GM12891 (cell line): ENCODE measurements around the gene ACVR2A.

Experiments used
- PAX5 ChIP-seq: IDR thresholded peaks from 2 replicates; pipeline ENCODE4 v1.6.1; 2011; ENCODE audit warnings: low read length, moderate library complexity, mild to moderate bottlenecking; ENCODE audit not compliant: insufficient read depth, severe bottlenecking
- POLR2A ChIP-seq: IDR thresholded peaks from 2 replicates; pipeline ENCODE4 v1.6.1; 2011; ENCODE audit warnings: low read depth, low read length, control low read depth
- POLR2AphosphoS5 ChIP-seq: IDR thresholded peaks from 2 replicates; pipeline ENCODE4 v1.6.1; 2011; ENCODE audit warnings: low read depth, low read length, control low read depth
- POU2F2 ChIP-seq: IDR thresholded peaks from 2 replicates; pipeline ENCODE4 v1.6.1; 2011; ENCODE audit warnings: low read depth, mild to moderate bottlenecking, control low read depth, low read length, moderate library complexity
- SPI1 ChIP-seq: IDR thresholded peaks from 2 replicates; pipeline ENCODE4 v1.6.1; 2011; ENCODE audit warnings: low read depth, low read length, control low read depth
- TAF1 ChIP-seq: IDR thresholded peaks from 2 replicates; pipeline ENCODE4 v1.6.1; 2011; ENCODE audit warnings: low read depth, low read length, control low read depth

DNA sequence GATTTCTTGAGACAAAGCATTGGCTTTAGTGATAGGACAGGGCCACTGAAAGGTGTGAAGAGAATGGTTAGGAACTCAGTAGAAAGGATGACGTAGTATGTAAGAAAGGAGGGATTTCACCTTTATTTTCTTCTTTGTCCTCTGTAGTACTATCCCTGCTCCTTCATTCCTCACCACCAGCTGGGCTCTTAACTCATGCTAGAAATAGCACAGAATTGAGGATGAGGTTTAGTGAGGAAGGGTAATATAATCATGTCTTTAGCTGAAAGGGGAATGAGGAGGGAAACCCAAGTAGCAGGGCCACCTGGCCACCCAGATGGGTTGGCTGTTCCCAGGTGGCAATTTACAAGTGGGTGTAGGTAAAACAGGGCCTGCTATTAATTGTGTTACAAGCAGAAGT is 15.2 kb downstream of the ACVR2A start:
- TF ChIP-seq POLR2A (no peak), POLR2AphosphoS5 (no peak), TAF1 (no peak), POU2F2 (no peak), PAX5 (no peak), SPI1 (no peak)
